Stimulated activated CD4-positive, alpha-beta T cell treated with anti-CD3 and anti-CD28 coated beads, Interleukin-1b, Interleukin-23, amount 100 ng/mL, for 4 hours (primary cell): ENCODE measurements around the gene PLXNB2.

Experiments used
- DNase-seq, 2 donors: peaks; one replicate each; pipeline ENCODE4 v3.0.0-alpha.2; 2020; ENCODE audit warnings: low read depth in 2 of 2

PLXNB2 gene

DNA sequence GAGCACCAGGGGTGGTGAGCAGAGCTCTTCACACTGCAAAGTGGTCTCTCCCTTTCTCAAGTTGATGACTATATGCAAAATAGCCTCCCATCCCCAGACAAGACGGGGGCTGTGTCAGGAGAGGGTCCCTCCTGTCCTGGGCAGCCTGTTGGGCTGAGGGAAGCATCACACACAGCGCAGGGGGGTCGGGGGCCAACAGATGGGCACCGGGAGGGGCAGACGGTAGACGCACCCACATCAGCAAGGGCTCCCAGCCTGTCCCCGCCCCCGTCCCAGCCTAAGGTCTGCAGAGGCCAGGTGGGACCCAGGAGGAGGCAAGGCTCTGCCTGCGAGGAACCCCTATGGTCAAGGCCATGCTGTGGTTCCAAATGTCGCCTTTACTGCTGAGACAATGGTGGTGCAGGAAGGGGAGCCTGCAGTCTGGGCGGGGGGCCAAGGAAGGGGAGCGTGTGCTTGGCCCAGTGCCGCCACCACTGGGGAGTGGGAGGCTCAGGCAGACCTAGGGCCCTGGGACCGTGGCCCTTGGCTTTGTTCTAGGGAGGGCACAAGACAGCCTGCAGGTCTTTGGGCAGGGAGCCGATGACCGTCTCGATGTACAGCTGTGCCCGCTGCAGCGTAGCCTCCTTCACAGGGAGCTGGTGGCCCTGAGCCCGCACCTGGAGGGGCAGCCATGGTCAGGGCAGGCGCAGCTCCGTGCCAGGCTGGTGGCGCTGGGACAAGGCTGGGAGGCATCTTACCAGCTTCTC, 4.3 kb upstream of the PLXNB2 start:
- no peak for DNase-seq

DNA sequence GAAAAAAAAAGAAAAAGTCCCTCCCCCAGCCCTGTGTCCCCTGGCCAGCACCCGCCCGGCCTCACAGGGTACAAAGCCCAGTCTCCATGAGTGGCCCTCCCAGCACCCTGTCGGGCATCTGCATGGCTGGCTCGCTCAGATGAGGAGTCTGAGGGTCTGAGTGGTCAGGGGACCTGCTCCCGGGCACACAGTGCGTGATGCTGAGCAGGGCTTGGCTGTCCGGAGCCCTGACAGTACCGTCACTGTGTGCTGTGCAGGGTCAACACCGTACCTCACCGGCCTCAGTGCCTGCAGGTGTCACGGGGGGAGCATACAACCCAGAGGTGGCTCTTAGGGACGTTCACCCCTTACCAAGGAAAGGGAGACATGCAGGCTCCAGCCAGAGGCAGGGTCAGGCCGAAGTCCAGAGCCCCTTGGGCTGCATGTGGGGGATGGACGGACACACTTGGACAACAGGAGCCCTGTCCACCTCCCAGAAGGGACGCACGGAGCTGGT, 3.6 kb upstream of the PLXNB2 start:
- DNase-seq, result no peak

DNA sequence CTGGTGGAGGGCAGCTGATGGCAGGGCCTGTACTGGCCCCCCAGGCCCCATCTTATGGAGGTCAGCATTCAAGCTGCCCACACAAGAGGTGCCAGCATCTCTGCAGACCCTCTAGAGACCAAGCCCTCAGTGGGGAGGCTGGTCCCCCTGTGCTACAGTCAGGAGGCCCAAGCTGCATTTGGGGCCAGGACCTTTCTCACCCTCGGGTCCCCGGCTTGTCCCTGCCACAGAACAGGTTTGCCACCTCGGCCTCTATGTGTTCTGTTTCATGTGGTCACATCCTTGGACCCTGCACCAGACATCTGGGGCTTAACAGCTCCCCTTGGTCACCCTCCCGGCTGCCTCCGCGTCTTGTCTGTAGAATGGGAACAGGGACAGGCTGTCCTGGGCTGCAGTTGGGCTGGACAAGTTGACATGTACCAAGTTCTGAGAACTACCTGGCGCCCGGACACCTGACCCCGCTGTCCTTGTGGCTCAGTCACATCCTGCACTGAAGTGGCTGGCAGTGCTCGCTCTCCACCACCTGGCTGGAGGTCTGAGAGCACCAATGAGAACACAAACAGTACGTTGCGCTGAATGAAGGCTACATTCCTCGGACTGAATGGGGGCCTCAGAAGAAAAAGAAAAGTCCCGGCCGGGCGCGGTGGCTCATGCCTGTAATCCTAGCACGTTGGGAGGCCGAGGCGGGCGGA, 2.7 kb upstream of the PLXNB2 start:
- no peak for DNase-seq

DNA sequence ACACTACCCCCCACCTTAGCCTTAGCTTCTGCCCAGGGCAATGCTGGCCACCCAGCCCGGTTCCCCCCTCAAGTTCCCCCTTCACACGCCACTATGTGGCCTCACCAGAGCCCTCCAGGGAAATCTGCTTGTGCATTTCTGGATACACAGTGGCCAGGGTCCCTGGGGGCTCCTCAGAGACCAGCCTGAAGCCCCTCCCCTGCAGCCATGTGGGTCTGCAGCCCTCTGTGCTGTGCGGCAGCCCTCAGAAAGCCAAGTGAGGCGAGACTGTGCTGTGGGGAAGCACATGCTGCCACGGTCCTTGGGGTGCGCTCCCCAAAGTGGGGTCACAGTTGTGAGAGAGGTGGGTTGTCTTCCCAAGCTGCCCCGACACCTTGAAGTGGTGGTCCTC, 2.1 kb upstream of the PLXNB2 start:
- no peak for DNase-seq

DNA sequence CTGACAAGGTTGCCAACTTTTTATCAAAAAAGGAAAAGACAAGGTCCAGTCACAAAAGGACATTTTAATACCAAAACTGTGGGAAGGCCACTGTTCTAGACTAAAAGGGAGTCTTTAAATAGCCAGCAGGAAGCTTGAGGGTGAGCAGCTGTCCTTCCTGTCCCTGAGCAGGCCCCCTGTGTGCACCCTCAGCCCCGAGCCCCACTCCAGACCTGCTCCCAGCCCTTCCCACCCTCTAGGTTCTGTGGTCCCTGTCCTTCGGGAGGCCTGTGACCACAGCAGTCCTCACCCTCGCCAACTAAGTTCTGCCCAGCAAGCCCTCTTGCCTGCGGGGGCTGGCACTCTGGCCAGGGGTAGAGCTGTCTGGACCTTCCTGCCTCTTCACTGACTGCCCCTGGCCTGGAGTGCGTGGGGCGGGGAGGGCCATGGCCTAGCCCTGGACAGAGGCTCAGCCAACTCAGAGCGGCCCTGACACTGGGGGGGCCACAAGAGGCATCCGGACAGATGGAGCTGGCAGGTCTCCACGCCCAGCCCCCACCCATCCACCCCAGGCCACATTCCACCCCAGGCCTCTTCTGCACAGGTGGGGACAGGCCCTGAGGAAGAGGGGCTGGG, 1.6 kb upstream of the PLXNB2 start:
- DNase-seq, result no peak

DNA sequence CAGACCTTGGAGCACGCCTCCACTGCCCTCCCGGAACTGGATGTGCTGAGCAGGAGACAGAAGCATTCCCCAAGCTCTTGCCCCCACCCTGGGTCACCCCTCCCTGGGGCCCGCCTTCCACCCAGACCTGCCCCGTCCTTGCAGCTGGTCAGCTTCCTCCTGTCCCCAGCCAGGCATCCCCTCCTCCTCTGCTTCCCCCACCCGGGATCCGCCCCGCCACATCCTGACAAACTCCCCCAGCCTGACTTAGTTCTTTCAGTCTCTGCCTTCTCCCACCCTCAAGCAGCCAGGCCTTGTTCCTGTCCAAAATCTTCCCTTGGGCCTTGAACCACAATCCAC, 1.1 kb upstream of the PLXNB2 start:
- DNase-seq, result no peak

DNA sequence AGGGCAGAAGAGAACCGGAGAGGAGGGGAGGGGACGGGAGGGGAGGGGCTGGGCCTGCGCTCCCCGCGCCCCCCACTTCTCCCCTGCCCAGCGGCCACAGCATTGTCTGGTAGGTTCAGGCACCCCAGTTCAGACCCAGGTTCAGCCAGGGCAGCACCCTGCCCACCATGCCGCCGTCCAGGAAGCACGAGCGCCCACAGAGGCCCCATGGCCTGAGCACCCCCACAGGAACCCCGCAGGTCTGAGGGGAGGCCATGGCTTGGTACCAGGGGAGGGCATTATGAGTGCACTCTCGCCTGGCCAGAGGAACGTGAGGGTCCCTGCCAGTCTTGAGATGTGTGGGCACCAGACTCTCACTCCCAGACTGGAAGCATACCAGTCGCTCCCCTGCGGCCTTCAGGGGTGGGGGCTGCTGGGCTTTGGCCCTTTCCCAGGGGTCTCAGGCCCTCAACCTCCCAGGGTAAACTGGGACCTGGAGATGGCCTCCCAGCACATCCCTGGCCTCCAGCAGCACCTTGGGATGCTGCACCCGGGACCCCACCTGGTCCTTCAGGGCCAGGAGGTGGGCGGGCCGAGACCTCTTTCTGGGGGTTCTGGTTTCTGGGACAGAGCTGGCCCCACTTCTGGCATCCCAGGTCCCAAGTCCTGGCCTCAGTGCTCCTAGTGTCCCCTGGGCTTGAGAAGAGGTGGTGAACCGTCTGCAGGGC, 597 bp upstream of the PLXNB2 start:
- no peak for DNase-seq

DNA sequence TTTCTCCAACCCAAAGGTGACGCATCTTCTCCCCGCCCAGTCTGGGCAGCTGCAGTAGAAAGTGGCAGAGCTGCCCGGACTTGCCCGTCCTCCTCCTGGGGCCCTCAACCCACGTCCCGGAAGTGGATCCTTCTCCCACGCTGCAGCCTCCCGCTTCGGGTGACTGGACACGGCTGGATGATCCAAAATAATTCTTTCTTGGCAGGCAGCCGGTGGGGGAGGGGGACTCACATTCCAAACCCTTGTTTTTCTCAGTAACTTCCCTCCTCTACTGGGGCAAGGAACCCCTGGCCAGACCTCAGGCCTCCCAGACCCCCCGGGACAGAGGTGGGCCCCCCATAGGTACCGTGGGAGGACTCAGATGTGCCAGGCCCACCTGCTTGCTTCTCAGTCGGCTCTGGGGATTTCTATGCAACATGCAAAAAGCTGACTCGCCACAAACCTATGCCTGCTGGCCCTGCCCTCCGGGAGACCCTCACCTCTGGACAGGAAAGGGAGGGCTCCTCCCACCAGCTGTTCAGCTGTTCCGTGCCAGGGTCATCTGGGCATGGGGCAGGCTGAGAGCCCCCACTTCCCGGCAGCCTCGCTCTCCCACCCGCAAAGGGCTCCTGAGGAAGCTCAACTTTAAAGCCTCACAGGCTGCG, 1.4 kb downstream of the PLXNB2 start:
- no peak for DNase-seq

DNA sequence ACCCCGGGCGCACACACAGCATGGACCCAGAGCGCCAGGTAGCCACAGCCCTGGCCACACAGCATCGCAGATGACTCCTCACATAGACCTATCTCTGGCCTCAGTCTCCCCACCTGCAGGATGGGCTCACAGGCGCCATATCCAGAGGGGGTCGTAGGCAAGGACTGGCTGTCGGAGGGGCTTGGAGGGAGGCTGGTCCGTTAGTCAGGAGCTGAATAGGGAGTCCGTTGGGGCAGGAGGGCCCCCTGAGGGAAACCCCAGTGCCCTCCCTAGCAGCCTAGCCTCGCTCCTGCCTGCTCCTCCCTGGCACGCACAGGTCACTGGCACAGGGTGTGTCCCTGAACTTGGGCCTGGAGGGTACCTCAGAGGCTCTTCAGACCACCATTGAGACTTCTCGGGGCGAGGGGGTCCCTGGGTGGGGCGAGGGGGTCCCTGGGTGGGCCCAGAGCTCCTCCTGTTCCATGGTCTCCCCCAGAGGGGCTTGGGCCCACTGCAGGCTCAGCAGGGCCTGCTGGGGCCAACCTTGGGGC, 2.0 kb downstream of the PLXNB2 start:
- DNase-seq, result no peak

DNA sequence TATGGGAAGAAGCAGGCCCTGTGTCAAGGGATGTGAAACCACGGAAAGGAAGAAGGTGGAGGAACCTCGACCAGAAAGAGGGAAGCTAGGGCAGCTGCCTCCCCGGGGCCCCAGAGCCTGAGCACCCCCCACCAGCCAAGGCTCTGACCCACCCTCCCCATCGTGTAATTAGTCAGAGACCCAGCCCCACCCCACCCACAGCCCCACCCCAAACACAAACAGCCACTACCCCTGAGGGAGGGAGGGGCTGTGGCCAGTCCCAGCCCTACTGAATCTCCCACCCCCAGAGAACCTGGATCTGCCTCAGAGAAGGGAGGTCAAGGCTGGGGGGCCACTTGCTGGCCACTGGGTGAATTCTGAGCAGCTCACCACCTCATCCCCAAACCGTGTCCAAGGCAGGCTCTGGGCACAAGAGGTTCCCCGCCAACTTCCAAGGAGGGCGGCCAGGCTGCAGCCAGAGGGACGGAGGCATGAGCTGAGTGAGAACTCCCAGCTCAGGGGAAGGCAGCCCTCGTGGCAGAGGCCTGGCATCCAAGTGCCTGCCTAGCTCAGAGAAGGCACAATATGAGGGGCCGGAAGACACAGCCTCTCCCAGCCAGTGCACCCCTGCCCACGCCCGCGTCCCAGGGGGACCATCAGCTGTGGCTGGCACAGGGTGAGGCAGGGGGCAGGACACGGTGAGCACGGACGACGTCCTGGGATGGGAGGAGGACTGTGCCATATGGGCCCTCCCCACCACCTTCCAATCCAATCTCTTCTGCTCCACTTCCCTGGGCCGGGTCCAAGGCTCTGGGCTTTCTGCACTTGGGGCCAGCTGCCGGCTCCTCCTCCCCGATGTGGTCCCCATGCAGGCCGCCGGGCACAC, 2.7 kb downstream of the PLXNB2 start:
- DNase-seq, result no peak

DNA sequence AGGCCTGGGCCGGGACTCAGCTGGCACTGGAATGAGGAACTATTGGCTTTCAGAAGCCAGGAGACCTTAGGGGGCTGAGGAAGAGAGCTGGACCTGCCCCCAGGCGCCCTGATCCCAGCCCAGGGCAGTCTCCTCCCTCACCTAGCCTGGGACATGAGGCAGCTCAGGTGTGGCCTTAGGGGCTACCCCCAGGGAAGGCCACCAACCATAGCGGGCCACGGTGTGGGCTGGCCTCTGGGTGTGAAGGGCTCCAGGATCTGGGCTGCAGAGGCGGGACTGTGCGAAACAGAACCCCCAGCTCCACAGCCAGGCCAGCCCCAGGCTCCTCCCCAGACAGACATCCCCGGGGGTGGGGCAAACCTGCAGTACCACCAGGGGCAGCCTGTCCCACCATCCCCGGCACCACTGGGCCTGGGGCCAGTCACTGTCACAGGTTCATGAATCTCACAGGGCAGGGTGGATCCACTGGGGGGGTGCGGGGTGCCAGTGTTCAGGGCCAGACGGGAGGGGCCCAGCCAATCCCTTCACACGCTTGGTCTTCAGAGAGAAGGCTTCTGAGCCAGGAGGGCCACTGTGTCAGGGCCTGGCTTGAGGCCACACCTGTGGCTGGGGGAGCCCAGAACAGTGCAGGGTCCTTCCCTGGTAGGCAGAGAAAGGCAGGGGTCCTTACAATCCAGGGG, 3.5 kb downstream of the PLXNB2 start:
- DNase-seq, result no peak

DNA sequence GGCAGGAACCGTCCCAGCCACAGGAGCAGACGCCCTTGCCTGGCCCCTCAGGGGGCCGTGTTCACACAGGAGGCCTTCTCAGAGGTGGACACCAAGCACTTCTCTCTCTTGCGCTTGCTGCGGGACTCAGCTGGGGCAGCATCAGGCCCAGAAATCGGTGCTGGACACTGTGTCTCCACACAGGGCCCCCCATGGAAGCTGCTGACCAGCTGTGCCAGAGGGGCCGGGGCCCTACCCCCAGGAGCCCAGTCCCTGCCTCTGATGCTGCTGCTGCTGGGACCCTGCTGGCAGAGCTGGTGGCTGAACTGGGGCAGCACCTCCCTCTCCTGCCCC, 4.0 kb downstream of the PLXNB2 start:
- no peak for DNase-seq

DNA sequence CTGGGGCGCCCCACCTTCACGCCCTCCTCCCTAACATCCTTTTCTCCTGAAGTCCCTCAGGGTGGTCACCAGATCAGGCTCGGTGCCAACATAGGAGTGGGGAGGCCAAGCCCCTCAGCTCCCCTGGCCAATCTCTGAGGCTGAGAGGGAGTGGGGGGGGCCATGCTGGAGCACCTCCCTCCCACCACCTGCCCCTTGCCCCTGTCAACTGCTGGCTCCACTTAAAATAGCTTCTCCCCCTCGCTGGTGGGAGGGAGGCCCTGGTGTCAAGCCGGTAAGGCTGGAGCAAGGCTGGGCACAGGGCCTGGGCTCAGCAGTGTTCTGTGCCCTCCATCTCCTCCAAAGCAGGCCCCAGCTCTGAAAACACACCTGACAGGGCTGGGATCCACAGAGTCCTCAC, 4.9 kb downstream of the PLXNB2 start:
- no peak for DNase-seq

DNA sequence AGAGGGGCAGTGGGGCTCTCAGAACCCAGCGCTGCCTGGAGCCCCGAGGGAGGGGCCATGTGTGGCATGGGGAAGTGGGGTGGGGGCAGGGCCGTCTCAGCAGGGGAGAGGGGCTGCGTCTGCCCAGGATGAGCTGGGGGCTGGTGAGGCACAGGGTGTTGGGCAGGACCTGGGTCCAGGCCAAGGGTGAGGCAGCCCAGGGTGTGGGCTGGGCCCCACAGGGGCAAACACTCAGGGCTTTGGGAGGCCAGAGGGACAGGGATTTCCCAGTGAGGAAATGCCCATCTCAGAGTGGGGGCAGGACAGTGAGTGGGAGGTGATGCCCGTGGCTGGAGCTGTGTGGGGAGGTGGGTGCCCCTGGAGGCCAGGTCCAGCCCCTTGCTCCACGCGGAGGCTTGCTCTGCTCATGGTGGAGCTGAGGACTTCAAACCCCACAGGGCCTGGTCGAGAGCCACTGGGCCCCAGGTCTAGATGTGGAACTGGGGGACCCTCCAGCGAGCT, 5.4 kb downstream of the PLXNB2 start:
- DNase-seq, result no peak

DNA sequence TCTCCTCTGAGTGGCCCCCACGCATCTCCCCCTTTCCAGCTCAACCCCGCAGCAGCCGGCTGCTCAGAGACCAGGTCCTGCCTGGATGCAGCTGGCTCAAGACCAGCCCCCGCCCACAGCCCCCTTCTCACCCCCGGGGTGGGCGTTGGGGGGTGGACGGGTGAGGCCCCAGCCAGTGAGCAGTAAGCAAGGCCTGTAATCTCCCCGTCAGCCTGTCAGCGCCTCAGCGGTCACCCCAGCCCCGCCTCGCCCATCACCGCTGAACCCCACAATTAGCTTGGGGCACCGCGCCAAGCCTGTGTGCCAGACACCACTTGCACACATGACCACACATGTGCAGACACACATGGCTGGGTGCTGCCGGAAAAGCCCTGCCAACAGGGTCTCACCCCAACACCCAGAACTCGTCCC, 5.9 kb downstream of the PLXNB2 start:
- no peak for DNase-seq

DNA sequence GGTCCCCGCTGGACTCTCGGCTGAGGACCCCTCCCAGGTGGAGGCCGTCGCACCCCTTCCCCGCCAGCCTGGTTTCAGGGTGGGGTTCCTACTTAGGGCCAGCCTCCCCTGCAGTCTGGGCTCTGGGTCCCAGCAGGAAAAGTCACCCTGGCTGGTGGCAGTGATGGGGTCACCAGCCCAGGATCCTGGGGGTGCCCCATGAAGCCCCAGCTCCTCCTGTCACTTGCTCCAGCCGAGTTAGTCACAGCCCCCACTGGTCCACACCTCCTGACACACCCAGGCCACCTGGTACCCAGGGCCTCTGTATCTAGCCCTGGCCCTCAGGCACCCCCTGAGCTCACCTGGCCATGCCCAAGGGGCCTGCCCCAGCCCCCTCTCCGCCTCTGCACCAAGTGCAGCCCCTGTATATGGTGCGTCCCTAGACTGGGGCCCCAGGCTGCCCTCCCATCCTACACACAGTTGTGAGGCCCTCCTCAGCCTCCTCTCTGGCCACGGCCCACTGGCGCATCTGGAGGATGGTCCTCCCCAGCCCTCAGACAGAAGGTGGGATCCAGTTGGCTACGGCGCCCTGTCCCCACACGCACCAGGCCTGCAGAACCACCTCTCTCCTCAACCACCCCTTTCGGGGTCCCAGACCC, 6.7 kb downstream of the PLXNB2 start:
- no peak for DNase-seq

DNA sequence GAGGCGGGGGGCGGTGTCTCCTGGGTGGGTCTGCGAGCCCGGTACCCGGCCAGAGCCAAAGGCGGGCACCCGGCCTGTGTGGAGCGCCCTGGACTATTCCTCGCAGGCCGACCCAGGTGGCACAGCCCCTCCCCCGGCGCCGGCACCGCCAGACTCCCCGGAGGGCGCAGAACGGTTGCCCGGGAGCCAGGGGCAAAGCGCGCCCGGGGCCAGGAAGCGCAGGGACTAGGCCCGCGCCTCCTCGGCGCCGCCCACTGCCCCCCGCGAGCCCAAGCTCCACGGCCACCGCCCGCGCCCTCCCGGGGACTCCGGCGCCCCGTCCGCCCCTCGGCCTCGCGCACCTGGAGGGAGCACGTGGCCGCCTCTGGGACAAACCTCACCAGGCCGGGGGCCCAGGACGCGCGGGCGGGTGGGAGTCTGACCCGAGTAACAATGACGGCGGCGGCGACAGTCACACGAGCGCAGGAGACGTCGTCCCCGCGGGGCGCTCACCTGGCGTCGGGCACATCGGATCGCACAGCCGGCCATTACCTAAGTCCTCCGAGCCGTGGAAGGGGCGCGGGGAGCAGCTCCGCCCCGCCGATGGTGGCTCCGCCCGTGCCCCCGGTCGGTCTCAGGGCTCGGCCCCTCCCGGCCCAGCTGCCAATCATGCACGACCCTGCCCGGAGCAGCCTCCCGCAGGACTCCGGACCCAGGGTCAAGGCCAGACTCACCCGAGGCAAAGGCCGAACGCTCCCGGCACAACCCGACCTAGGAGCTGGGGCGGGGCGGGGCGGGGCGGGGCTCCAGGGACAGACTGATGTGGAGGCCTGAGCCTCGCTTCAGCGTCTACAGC, 7.4 kb downstream of the PLXNB2 start:
- DNase-seq, result no peak

DNA sequence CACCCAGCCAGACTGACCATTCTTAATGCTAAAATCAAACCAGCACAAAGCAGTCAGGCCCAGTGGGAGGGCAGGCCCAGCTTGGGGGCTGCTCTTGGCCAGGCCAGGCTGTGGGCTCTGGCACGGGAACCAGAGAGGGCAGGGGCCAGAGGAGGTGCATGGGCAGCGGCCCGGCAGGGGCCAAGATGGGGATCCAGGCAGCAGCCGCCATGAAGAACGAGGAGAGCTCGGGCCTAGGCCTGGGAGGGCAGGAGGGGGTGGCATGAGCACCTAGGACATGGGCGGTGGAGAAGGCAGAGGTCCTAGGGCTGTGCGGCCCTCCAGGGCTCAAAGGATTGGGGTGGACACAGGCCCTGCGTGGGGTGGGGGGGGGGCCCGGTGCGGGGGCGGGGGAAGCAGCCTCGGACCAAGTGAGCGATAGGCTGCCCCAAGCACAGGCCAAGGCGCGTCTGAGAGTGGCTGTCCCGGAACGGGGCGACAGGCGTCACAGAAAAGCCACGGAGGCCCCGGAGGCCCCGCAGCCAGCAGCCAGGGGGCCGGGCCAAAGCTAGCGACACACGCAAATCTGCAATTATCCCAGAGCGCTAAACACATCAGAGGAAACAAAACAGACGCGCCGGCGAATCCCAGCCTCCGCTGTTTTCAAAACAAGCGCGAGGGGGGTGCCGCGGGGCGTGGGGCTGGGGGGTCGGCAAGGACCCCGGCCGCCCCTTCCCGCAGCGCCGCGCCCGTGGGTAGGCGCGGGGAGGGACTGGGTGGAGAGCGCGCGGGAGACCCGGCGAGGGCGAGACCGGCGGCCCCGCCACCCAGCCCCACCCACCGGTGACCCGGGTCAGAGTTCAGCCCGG, 8.3 kb downstream of the PLXNB2 start:
- no peak for DNase-seq
